NCI-H524 treated with DMSO at 0.1 percent for 48 hours (cell line): ENCODE measurements around the gene HPSE2.

Experiments
- DNase-seq: peaks from one replicate; lab custom pipeline; 2025; lab: John Stamatoyannopoulos, UW

HPSE2 gene

GRCh38 chr10:98461500-98461842, 774.2 kb downstream of the HPSE2 start:
- no peak for DNase-seq

- DNase-seq: no peak
Observed at GRCh38 chr10:98460837-98461499, 774.7 kb downstream of the HPSE2 start.

GRCh38 chr10:98458809-98459784, 776.6 kb downstream of the HPSE2 start:
- no peak for DNase-seq

- DNase-seq: no peak
Observed at GRCh38 chr10:98457721-98458120, 777.9 kb downstream of the HPSE2 start.

GRCh38 chr10:98456686-98457482, 778.8 kb downstream of the HPSE2 start:
- DNase-seq: no peak

GRCh38 chr10:98456043-98456570, 779.5 kb downstream of the HPSE2 start:
- DNase-seq: no peak

- DNase-seq: no peak
Observed at GRCh38 chr10:98453729-98454128, 781.9 kb downstream of the HPSE2 start.

- no peak for DNase-seq
Observed at GRCh38 chr10:98450618-98451017, 785.0 kb downstream of the HPSE2 start.

- no peak for DNase-seq
Observed at GRCh38 chr10:98449287-98449686, 786.4 kb downstream of the HPSE2 start.

GRCh38 chr10:98446661-98447221, 788.9 kb downstream of the HPSE2 start, which contains the start of gene HPS1:
HPS1 (minus strand) TSS chr10:98446935; CDS start chr10:98443240, 3,695 bp downstream.
- no peak for DNase-seq

- no peak for DNase-seq
Observed at GRCh38 chr10:98446151-98446660, 789.4 kb downstream of the HPSE2 start.

- DNase-seq: no peak
Observed at GRCh38 chr10:98445200-98445812, 790.3 kb downstream of the HPSE2 start.

- no peak for DNase-seq
Observed at GRCh38 chr10:98444314-98445006, 791.2 kb downstream of the HPSE2 start.

GRCh38 chr10:98438715-98439114, 796.9 kb downstream of the HPSE2 start:
- DNase-seq: no peak

- no peak for DNase-seq
Observed at GRCh38 chr10:98436704-98437103, 798.9 kb downstream of the HPSE2 start.

GRCh38 chr10:98435178-98435577, 800.5 kb downstream of the HPSE2 start:
- no peak for DNase-seq

- no peak for DNase-seq
Observed at GRCh38 chr10:98433881-98434732, 801.5 kb downstream of the HPSE2 start.

GRCh38 chr10:98433371-98433770, 802.3 kb downstream of the HPSE2 start:
- no peak for DNase-seq

GRCh38 chr10:98432330-98432729, 803.3 kb downstream of the HPSE2 start:
- DNase-seq: no peak
